Esophagus squamous epithelium (tissue), 4 donors: Measurements from ENCODE around the gene FOXD4L1. TPM values are rescaled to one million over a fixed set of nuclear protein-coding genes. Genes with fewer than 3 reads are reported as not detected.

ENCODE experiments used
- total RNA-seq, 4 donors: library from RNA; depleted of rRNA; stranded (reverse); fragments of >200 nt; gene quantifications; one replicate each; pipeline ENCODE4 v1.1.0, GENCODE V29; 2016

The FOXD4L1 gene
- total RNA-seq, 4 donors from 2014 or later: 0.19 TPM; not detected in 3

Other genes with a start within 250 kb of the FOXD4L1 start
- 1 to 10 TPM in 3 of 4 donors, under 1 TPM in 1; 0.32 to 7.6 (median 2.7) TPM for gene PAX8, start 219.7 kb upstream of the FOXD4L1 start, total RNA-seq
- gene ZNG1B, start 61.0 kb upstream of the FOXD4L1 start, total RNA-seq: 10 to 100 TPM; 14.8 to 51.3 (median 31.9) TPM
- gene RABL2A, start 128.6 kb downstream of the FOXD4L1 start, total RNA-seq: 10 to 100 TPM in 1 of 4 donors, 1 to 10 TPM in 3; 3.1 to 14.7 (median 4.9) TPM